DOHH2 (cell line): ENCODE data around the gene LRRTM4.

Experiments
- EZH2phosphoT487 ChIP-seq: fragments of 200-600 bp; sonication (generic); IDR thresholded peaks from 2 replicates; pipeline ENCODE4 v1.6.1; 2017; ENCODE audit warnings: borderline replicate concordance, mild to moderate bottlenecking, antibody characterized with exemption, low read length, moderate library complexity, mixed read lengths
- TF ChIP-seq, protein P1 (sequence below): fragments of 200-600 bp; sonication (generic); IDR thresholded peaks from one replicate; pipeline ENCODE4 v1.5.1; 2014; ENCODE audit warnings: antibody characterized with exemption, mild to moderate bottlenecking, low read depth, low read length; ENCODE audit not compliant: poor library complexity, severe bottlenecking

DNA sequence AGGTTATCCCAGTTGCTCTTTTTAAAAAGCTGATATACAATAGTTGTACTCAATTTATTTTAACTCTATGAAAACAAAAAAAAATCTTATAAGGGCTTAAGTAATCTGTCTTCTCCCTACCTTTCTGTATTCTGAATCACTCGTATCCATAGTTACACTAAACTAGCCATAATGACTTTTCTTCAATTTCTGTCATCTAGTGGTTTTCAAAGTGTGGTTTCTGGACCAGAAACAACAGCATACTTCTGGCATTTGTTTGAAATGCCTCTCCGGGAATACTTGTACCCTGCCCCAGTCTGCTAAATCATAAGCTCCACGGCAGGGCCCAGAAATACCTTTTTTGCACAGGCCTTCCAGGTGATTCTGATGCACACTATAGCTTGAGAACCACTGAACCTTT is 253.6 kb downstream of the LRRTM4 start:
- TF ChIP-seq, protein P1, sequence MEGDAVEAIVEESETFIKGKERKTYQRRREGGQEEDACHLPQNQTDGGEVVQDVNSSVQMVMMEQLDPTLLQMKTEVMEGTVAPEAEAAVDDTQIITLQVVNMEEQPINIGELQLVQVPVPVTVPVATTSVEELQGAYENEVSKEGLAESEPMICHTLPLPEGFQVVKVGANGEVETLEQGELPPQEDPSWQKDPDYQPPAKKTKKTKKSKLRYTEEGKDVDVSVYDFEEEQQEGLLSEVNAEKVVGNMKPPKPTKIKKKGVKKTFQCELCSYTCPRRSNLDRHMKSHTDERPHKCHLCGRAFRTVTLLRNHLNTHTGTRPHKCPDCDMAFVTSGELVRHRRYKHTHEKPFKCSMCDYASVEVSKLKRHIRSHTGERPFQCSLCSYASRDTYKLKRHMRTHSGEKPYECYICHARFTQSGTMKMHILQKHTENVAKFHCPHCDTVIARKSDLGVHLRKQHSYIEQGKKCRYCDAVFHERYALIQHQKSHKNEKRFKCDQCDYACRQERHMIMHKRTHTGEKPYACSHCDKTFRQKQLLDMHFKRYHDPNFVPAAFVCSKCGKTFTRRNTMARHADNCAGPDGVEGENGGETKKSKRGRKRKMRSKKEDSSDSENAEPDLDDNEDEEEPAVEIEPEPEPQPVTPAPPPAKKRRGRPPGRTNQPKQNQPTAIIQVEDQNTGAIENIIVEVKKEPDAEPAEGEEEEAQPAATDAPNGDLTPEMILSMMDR = no peak
- no peak for TF ChIP-seq EZH2phosphoT487
